GM19035 (cell line): ENCODE results near the gene SMARCB1.

ENCODE experiments used
- ATAC-seq: cut with Tn5 transposase; IDR thresholded peaks from one replicate; pipeline ENCODE4 v1.9.1; 2021; ENCODE audit not compliant: unreplicated experiment

SMARCB1 gene

GRCh38 chr22:23760056-23760455 is 26.7 kb upstream of the SMARCB1 start:
- ATAC-seq = no peak

- no peak for ATAC-seq
Measured at GRCh38 chr22:23762842-23763578, 23.8 kb upstream of the SMARCB1 start, which contains the start of gene C22orf15. Gene C22orf15, plus strand, starts transcription at chr22:23762990. Its CDS starts 317 bp downstream, at chr22:23763307.

DNA sequence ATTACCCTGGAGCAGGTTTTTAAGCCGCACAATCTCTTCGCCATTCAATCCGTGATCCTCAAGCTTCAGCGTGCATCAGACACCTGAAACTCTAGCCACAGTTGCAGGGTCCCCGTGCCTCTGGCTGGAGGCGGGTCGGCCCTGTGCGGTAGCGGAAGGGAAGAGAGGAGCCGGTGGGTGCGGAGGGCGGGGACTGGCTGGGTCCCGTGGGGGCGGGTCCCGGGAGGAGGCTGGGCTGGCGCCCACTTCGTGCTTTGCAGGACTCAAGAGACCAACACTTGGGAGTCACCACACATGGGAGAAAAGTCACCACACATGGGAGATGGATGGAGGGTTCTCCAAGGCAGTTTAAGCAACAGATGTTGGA is 23.2 kb upstream of the SMARCB1 start:
- no peak for ATAC-seq

GRCh38 chr22:23763954-23764353 is 22.8 kb upstream of the SMARCB1 start:
- ATAC-seq = no peak

DNA sequence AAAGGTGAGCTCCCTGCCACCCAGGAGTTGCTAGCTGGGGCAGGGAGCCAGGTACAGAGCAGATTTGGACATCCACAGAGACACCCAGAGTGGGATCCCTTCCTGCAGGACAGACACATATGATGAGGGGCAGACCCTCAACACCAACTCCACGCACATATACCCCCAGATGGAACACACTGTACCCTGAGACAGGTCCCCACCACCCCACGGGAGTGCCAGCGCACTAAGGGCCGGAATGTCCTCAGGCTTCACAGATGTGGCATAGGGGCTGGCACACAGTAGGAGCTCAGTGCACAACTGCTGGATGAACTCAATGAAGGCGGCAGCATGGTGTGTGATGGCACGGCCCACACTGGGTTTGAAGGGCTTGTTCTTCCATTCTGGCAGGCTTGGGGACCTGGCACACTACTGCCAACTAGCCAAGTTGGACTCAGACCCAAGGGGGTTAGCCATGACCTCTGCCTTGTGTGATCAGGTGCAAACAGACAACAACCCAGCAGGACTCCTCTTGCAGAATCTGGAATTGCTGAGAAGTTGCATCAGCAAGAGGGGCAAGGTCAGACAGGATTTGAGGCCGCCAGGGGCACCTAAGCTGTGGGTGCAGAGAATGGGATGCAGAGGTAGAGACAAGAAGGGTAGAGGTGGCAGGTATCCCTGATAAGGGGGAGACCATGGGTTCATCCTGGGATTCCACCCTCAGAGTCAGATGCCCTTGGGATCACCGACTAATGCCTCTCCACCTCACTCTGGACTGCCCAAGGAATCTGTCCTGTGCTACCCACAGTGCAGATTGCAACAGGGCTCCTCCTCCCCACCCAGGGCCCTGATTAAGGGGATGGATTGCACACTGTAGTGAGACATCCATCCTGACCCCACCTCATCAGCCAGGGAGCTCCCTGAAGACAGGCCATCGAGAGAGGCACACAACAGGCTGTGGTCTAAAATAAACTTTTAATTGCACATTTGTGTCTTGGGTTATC is 21.6 kb upstream of the SMARCB1 start:
- ATAC-seq = no peak

DNA sequence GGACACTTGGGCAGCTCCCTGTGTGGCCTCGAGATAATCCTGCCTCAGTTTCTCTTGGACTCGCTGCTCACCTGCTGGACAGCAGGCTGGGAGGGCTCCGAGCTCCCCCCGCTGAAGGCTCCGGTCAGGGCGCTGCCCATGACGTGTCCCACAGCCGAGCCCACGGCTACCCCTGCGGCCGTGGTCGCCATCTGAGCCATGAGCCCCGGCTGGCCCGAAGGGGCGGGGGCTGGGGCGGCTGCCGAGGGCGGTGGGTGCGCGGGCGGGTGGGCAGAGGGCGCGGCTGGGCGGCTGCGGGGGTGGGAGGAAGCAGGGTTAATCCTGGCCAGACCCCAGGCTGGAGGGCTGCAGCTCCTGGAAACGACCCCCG is 19.5 kb upstream of the SMARCB1 start:
- ATAC-seq = no peak

DNA sequence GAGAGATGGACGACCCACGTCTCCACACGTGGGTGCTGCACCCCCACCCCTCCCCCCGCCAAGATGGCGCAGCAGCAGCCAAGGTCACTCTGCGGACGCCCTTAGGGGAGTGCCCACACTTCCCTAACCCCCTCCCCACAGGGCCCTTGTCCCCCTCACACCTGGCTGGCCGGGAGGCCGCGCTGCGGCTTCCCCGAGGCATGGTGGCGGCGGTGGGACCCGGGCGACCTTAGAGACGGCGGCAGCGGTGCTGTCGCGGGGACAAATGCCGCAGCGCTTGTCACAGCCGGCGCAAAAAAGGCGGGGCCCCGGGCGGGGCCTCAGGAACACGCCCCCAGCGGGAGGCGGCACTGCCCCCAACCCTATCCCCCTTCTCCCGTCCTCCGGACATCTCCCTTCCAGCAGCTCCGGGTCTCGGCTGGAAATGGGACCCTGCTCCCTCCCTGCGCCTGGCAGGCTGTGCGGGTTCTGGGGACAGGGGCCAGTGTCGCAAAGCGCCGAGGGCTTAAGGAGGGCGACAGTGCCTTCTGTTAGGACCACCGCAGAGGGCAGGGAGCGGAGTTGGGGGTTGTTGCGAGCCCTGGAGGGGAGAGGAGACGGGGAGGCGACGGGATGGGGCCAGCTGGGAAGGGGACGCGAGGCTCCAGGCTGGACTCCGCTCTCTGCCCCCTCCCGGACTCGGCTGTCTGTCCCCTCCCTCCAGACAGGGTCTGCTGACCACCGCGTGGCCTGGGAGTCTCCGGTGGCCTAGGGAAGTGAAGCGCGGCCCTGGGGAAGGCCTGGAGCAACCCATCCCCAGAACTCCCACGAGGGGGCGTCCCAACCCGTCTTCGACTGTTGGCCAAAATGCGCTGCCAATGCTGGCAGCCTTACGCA is 18.9 kb upstream of the SMARCB1 start, which contains the start of gene CHCHD10:
CHCHD10 (minus strand) TSS at position 300 of the 876 bp plus-strand sequence; CDS start at position 202, 98 bp downstream.
- ATAC-seq = no peak

- no peak for ATAC-seq
Measured at GRCh38 chr22:23769321-23769965, 17.3 kb upstream of the SMARCB1 start.

DNA sequence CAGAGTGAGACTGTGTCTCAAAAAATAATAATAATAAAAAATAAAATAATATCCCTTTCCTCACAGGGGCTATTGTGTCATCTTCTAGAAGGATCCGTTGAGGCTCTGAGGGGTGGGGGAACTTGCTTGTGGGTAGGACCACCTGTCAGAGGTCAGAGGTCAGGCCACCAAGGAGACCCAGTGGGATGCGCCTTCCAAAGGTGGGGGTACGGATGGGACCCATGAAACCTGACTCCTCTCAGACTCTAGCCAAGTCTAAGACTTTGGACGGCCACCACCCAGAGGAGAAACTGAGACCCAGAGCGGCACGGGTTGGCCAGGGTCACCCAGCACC is 14.5 kb upstream of the SMARCB1 start:
- ATAC-seq = no peak

DNA sequence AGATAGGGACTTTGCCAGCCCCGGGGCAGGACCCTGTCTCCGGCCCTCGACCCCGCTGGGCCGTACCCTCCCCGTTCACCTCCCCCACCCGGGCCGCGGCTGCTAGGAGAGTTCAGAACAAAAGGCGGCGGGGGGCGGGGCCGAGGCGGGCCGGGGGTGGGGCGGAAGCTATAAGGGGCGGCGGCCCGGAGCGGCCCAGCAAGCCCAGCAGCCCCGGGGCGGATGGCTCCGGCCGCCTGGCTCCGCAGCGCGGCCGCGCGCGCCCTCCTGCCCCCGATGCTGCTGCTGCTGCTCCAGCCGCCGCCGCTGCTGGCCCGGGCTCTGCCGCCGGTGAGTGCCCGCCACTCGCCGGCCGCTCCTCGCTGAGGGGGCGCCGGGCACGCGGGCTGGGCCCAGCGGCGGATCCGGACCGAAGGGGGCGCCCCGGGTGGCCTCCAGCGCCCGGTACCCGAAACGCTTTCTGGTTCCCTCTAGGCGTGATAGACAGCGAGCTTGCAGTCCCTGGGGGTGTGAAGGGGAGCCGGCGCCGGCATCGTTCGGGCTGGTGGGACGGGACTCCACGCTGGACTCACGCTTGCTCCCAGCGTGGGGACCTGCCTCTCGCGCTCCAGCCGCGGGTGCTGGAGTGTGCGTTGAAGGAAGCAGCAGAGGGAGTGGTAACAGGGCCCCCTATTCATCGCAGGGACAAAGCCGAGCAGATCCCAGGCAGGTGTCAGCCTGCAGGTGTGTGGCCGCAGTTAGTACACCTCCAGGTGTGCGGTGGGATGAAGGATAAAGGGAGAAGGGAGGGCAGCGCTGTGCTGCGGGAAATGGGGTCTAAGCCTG is 13.9 kb upstream of the SMARCB1 start, which contains the start of gene MMP11:
MMP11 (plus strand) TSS at position 201 of the 825 bp plus-strand sequence; CDS start at position 223, 22 bp downstream.
- no peak for ATAC-seq

DNA sequence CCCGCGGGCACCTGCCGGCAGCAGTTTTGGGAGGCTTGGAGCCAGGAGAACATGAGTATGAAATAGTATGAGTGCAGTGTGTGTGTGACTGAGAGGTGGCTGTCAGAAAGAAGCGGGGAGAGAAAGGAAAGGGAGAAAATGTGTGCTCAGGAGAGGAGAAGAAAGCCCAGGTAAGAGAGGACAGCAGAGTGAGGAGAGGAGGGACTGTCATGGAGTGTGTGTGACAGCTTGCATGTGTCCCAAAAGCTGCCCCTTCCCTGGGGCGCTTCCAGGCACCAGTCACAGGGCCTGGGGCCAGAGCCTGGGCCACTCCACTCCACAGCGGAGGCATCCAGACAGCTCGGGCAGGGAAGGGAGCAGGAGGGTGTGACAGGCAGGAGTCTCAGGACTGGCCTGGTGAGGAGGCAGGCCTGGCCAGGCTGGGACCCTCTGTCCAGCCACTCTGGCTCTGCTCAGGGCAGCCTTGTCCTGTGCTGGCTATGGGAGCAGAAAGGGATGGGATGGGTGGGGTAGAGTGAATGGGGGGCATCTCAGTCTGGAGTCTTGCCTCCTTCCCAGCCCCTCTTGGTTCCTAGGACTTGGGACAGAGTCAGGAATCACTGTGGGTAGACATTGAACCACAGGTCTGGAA is 13.2 kb upstream of the SMARCB1 start:
- ATAC-seq = no peak

DNA sequence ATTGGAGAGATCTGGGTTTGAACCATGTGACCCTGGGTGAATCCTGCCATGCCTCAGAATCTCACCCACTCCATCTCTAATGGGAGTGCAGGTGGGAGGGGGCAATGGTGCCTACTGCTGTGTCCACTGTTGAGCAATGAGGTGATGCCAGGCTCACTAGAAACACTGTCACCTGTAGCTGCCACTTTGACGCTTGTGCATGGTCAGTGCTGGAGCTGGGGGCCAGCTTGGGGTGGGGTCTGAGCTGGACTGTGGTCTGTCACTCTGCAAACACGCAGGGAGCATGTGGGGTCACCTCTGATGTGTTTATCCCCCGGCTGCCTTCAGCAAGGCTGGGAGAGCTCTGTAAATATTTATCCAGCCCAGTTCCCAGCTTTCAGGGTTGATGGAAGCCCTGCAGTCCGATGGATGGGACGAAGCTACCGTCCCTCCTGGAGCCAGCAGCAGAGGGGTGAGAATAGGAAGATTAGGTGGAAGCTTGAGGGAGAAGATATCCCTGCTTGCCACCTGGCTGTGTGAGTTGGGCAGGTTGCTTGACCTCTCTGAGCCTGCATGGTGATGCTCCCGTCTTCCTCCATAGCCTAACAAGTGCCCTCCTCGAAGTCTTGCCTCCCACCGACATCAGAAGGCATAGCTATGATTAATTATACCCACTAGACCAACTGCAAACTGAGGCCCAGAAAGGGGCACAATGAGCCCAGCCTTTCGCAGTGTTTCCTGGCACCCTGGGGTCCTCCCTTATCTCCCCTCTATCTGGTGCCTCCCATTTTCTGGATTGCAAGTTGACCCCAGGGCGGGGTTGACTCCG is 12.4 kb upstream of the SMARCB1 start:
- ATAC-seq = no peak

GRCh38 chr22:23774922-23775436 is 11.8 kb upstream of the SMARCB1 start:
- ATAC-seq = no peak

- ATAC-seq = no peak
Measured at GRCh38 chr22:23775779-23776375, 10.9 kb upstream of the SMARCB1 start.

DNA sequence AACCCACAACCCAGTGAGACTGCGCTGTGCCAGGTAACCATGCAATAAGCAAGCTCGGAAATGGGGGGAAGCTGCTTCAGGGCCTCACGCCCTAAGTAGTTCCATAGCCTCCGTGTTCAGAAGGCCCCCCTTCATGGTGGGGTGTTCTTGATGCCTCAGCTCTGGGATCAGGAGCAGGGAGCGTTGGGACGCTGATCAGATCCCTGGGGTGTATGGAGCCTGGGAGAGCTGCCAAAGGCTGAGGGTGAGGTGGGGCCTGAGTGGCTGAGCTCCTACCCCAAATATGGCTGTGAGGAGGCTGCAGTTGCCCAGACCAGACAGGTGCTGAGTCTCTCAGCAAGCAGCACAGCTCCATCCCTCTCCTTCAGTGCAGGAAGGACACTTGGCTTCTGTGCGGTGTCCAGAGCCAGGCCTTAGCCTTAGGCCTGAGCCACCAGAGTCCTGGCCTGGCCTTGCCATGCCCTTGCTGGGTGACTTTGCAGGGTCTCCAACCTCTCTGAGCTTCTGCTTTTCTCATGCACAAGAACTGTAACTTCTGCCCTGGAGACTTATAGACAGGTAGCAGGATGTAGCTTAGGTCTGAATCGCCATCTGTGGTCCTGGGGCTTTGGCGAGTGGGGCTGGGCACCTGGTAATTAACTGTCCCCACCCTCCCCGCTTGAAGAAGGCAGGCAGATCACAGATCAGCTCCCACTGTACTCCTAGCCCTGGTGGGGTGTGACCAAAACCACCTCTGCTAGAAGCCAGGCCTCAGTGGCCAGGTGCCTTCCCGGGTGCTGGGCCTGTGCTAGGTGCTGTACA is 8.8 kb upstream of the SMARCB1 start:
- no peak for ATAC-seq

GRCh38 chr22:23778577-23778900 is 8.2 kb upstream of the SMARCB1 start:
- ATAC-seq = no peak

GRCh38 chr22:23779083-23779482 is 7.7 kb upstream of the SMARCB1 start:
- ATAC-seq = no peak
